Stimulated activated CD4-positive, alpha-beta T cell treated with anti-CD3 and anti-CD28 coated beads, Interleukin-2, amount 100 ng/mL, for 4 hours (primary cell): ENCODE results near the gene PRKN.

Experiments used
- DNase-seq: peaks from one replicate; pipeline ENCODE4 v3.0.0-alpha.2; 2020; ENCODE audit warnings: low read depth

The PRKN gene

DNA sequence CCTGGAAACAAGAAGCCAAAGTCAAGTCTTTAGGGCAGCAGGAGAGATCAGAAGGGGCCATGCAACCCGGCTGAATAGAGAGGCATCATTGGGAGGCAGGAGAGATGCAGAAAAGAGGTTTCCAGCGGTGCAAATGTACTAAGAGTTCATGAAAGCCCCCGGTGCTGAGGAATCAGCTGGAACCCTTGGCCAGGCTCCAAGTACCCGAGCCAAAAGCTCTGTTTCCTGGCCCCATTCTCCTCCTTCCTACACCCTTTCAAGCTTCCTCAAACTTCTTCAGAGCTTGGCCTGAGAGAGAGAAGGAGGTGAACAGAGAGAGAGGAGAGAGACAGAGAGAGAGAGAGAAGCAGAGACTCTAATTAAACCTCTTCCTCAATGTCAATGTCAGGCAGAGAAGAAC lies 433.5 kb downstream of the PRKN start:
- no peak for DNase-seq

GRCh38 chr6:162292915-162293314 lies 434.7 kb downstream of the PRKN start:
- DNase-seq: no peak

- no peak for DNase-seq
Measured at GRCh38 chr6:162290846-162291465, 436.6 kb downstream of the PRKN start.

DNA sequence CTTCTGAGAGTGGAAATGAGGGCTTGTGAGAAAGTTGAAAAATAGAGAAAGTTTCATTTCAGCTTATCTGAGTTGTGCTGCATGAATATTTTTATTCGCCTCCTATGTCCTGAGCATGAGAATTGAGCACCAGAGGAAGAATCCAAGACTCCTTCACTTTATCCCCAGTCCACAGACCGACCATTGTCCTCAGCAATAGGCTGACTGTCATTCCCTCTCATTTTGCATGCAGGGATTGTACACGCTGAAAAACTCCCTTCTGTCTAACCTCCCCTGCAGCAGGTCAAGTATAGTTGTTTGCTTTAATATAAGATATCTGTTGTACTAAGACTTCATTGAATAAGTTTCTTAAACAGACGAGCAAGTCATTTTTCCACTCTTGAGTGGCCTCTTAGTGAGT lies 437.6 kb downstream of the PRKN start:
- DNase-seq: no peak

DNA sequence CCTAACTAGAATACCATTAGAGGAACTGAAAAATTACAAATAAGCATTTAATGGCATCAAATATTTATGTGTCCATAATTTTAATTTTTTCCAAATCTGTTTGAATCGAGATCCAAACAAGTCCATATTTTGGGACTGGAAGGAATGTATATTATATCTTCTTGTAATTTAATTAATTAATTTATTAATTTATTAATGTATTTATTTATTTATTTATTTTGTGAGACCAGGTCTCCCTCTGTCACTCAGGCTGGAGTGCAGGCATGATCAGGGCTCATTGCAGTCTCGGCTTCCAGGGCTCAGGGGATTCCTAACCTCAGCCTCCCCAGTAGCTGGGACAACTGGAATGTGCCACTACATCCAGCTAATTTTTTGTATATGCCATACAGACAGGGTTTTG lies 453.6 kb downstream of the PRKN start:
- DNase-seq: no peak

DNA sequence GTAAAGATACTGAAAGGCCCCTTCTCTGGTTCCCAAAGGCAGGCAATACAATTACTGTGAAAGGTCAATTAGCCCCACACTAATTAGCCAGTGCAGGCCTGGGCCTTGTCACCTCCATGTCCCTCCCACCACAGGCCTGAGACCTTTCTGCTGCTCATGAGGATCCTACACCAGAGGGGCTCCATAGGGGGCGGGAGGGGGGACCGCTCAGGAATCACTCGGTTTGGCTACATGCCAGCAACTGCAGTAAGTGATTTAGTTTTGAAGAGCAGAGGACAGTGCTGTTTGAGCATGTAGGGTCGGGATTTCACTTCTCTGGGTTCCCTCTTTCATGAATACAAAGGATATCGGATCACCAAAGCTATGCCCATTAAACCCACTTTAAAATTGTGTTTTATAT lies 455.6 kb downstream of the PRKN start:
- no peak for DNase-seq

DNA sequence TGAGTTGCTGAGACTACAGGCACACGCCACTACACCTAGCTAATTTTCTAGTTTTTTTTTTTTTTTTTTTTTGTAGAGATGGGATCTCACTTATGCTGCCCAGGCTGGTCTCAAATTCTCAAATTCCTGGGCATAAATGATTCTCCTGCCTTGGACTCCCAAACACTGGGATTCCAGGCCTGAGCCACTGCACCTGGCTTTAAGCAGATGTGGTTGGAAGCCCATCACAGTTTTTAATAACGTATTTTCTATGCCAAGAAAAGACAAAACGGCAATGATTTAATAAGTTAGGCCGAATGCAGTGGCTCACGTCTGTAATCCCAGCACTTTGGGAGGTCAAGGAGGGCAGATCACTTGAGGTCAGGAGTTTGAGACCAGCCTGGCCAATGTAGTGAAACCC lies 456.6 kb downstream of the PRKN start:
- no peak for DNase-seq

DNA sequence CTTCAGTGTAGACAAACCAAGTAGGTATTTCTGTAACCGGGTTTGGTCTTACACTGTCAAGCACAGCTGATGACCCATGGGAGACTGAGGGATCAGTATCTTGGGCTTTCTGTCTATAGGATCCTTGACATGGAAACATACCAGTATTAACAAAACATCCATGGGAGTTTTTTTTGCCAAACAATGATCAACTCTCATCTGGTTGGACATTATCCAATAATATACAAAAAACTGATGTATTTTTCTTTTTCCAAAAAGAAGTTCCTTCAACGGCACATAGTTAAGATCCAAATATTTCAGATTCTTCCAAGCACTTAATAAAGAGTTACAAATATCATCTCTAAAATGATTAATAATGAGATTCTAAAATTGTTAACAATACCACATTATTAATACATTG lies 459.9 kb downstream of the PRKN start:
- DNase-seq: no peak

DNA sequence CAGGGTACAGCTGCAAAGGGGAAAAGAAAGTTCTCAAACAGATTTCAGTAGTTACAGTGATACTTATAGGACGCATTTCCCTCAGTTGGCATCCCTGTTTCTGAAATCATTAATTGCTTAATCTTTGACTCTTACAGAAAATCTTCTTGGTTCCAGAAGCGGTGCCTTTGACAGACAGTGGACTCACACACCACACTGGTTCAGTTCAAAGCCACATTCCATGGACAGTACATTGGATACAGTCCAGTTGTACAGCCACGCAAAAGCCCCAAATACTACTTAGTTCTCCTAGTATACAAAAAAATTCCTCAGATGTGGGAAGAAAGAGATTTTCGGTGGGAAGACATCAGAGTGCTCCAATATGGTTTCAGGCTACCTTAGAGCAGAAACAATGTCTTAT lies 460.4 kb downstream of the PRKN start:
- DNase-seq: no peak

DNA sequence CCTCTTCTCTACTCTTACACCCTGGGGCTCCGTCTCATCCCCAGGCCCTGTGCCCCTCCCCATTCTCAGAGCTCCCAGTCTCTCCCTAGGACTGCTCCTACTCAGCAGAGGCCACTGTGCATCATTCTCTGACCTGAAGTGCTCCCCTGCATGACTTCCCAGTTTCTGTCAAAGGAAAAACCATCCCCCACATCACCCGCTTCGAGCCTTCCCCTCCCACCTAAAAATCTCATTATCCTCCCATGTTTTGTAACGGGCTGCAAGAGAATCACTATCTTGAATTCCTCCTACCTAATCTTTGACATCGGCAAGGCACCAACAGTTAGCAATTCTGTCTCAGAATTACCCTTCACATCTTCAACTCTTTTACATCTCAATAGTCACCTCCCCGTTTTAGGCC lies 463.0 kb downstream of the PRKN start:
- no peak for DNase-seq

GRCh38 chr6:162262466-162263196 lies 464.9 kb downstream of the PRKN start:
- no peak for DNase-seq

- no peak for DNase-seq
Measured at GRCh38 chr6:162261598-162261997, 466.0 kb downstream of the PRKN start.

DNA sequence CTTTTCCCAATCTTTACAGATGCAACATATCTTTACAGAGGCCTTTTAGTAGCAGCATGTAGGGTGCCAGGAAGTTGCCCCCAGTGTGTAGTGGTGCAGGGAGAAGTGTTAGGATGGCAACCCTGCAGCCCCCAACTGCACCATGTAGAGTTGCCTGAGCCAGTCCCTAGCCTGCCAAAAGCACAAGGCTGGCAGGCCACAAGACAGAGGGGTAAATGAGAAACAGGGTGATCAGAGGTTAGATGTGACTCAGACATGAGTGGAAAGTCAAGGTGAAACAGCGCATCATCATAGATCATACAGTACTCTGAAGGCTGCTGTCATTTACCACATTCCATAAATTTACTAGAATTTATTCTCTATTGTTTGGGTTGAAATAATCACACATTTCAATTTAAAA lies 467.5 kb downstream of the PRKN start:
- DNase-seq: no peak

- DNase-seq: no peak
Measured at GRCh38 chr6:162258647-162259046, 468.9 kb downstream of the PRKN start.

- DNase-seq: no peak
Measured at GRCh38 chr6:162256361-162256760, 471.2 kb downstream of the PRKN start.

DNA sequence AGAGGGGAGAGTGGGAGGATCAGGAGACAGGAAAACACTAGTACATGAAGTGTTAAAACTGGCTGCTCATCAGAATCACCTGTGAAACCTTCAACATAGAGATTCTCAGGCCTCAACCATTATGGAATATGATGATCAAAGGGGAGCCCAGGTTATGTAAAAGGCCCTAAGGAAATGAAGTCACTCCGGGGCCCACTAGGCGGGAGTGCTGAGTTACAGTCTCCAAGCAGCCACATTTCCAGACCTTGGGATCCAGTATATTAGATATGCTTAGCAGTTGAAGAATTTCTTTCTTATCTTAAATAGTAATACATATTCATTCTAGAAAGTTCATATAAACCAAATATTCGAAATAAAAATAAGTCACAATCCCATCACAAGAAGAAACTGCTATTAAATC lies 476.3 kb downstream of the PRKN start:
- DNase-seq: no peak

GRCh38 chr6:162249907-162250642 lies 477.5 kb downstream of the PRKN start:
- no peak for DNase-seq

DNA sequence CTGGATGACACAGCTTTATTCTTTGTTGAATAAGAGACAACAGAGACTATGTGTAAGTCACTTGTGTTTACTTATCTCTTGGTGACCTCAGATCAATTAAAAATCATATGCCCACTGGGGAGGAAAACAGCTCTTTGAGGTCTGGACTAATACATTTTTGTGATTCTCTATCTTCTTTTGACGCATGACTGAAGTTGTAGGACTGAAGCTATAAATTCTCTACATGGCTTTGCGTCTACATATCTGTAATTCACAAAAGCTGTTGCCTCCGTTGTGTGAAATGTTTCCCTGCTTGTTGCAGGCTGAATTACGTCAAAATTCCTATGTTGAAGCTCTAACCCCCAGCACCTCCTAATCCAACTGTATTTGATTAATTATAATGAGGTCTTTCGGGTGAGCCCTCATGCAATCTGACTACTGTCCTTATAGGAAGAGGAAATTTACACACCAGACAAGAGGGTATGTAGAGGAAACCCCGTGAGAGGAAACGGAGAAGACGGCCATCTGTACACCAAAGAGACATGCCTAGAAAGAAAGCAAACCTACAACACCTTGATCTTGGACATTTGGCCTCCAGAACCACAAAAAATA lies 481.6 kb downstream of the PRKN start:
- DNase-seq: no peak

- DNase-seq: no peak
Measured at GRCh38 chr6:162244031-162244430, 483.5 kb downstream of the PRKN start.

DNA sequence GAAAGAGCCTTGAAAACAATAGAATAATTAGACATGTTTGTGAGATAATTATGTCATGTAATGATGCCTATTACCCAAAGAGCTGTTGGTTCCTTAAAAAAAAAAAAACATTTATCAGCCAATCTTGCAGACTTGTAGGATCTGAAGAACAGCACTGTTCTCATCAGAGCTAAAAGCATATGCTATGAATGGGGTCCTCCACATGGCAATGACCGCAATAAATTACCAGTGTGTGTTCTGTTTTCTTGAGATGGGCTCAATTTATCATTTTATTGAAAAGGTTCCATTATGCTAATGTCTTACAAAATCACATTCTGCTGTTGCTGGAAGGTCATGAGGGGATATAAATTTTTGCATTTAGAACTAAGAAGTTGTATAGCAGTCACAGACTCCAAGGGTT lies 484.7 kb downstream of the PRKN start:
- no peak for DNase-seq

DNA sequence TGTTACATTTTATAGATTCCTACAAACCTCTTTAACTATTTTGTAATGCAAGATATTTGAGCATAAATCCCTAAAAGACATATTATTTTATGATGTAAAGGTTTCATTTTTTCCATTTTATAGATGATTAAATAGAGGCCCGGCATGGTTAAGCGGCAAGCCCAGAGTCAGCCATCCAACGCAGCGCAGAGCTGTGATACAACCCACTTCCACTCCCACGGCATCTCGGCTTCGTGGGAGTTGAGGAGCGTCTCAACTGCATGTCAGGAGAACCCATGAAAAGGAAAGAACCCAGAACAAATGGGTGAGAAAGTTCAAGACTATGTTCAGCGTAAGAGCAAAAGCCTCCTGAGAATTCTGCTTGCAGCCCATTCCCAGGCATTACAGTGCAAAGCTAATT lies 488.2 kb downstream of the PRKN start:
- no peak for DNase-seq

- no peak for DNase-seq
Measured at GRCh38 chr6:162238675-162239074, 488.9 kb downstream of the PRKN start.

GRCh38 chr6:162237331-162237730 lies 490.2 kb downstream of the PRKN start:
- DNase-seq: no peak
